A673 (cell line): ENCODE measurements around the gene TMPRSS13.

Experiments
- EZH2 ChIP-seq: fragments of 200-600 bp; sonication (generic); IDR thresholded peaks from 2 replicates; pipeline ENCODE4 v1.6.1; 2017; ENCODE audit warnings: borderline replicate concordance, low read depth, mild to moderate bottlenecking, mixed read lengths, antibody characterized with exemption, low read length; ENCODE audit not compliant: poor library complexity, severe bottlenecking
- TF ChIP-seq, protein P1 (sequence below): fragments of 300-800, 200-600 bp; sonication (generic); conservative IDR thresholded peaks from 2 replicates; pipeline ENCODE4 v1.5.1; 2017; ENCODE audit warnings: low read depth, mild to moderate bottlenecking, antibody characterized with exemption, low read length, moderate library complexity, mixed read lengths

DNA sequence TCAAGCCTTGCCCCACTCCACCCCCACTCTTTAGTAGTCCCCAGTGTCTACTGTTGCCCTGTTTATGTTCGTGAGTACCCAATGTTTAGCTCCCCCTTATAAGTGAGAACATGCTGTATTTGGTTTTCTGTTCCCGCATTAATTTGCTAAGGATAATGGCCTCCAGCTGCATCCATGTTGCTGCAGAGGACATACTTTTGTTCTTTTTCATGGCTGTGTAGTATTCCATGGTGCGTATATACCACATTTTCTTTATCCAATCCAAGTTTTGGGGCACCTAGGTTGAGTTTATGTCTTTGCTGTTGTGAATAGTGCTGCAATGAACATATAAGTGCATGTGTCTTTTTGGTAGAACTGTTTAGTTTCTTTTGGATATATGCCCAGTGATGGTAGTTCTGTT lies 36.6 kb downstream of the TMPRSS13 start:
- TF ChIP-seq, protein P1, sequence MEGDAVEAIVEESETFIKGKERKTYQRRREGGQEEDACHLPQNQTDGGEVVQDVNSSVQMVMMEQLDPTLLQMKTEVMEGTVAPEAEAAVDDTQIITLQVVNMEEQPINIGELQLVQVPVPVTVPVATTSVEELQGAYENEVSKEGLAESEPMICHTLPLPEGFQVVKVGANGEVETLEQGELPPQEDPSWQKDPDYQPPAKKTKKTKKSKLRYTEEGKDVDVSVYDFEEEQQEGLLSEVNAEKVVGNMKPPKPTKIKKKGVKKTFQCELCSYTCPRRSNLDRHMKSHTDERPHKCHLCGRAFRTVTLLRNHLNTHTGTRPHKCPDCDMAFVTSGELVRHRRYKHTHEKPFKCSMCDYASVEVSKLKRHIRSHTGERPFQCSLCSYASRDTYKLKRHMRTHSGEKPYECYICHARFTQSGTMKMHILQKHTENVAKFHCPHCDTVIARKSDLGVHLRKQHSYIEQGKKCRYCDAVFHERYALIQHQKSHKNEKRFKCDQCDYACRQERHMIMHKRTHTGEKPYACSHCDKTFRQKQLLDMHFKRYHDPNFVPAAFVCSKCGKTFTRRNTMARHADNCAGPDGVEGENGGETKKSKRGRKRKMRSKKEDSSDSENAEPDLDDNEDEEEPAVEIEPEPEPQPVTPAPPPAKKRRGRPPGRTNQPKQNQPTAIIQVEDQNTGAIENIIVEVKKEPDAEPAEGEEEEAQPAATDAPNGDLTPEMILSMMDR, result no peak
- TF ChIP-seq EZH2, result no peak
